ENCODE measurements around the gene ACTR8. TPM values are rescaled to one million over a fixed set of nuclear protein-coding genes. Genes with fewer than 3 reads are reported as not detected.

Gene ACTR8
- total and polyA plus RNA-seq, 2 of the 13 experiments (the other 11 are each of a cell fraction or from before 2014, with no cell fraction given), result 15.5 to 29.0 TPM

DNA sequence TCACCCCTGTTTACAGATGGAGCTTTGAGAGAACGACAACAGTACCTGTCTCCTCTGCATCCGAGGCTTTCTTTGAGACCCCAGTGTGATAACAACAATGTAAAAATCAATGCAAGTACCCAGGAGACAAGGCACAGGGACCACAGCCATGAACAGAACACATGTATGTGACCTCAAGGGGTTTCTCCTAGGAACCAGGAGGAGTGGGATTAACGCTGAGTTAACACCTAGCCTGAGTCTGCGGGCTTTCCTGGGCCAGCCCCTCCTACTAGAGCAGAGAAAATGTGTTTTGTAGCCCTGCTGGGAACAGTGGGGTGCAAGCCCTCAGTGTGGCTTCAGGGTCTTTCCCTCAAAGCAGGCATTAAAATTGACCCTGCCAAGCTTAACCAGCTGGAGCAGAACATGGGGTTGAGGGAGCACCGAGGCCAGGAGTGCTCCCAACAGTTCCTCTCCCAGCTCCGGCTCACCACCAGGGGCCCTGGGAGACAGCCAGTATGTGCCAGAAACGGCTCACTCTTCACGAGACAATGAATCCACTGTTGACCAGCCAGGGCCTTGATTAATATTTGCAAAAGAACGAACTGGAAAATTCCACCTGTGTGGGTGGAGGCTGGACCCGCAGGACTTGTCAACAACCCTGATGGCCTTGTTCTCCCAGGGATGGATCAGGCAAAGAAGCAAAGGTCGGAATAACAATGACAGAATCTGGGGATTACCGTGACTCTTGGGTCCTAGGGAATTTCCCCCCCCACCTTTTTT, 39.3 kb downstream of the ACTR8 start (continued):
- peak; percentile 83 for TF ChIP-seq SOX13 (IDR thresholded peaks at IDR 0.05)
- TF ChIP-seq SOX13 (CRISPR knock-in tag; conservative IDR thresholded peaks at IDR 0.05 in 1 of 2, IDR thresholded peaks at IDR 0.05 in 1 of 2), result peak in 1 of 2 experiments; percentile 92; a peak in 2 of 4 replicates
- no peak for TF ChIP-seq FOXO4 (CRISPR knock-in tag; conservative IDR thresholded peaks at IDR 0.05)
- TF ChIP-seq AGO2 (optimal IDR thresholded peaks at IDR 0.05; ENCODE audit: low read depth, low read length), result no peak
- no peak for TF ChIP-seq RFX5 (IDR thresholded peaks at IDR 0.05; ENCODE audit: low read depth, low read length)
- TF ChIP-seq SMAD1 (CRISPR knock-in tag; IDR thresholded peaks at IDR 0.05; ENCODE audit: borderline replicate concordance, low read depth), result 0 out of 2 replicates have a peak, but pooled peaks have one; percentile 59
- no peak for TF ChIP-seq NR2C2 (CRISPR knock-in tag; IDR thresholded peaks at IDR 0.05; ENCODE audit: borderline replicate concordance)
- TF ChIP-seq, protein P1, sequence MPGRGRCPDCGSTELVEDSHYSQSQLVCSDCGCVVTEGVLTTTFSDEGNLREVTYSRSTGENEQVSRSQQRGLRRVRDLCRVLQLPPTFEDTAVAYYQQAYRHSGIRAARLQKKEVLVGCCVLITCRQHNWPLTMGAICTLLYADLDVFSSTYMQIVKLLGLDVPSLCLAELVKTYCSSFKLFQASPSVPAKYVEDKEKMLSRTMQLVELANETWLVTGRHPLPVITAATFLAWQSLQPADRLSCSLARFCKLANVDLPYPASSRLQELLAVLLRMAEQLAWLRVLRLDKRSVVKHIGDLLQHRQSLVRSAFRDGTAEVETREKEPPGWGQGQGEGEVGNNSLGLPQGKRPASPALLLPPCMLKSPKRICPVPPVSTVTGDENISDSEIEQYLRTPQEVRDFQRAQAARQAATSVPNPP (CRISPR knock-in tag; IDR thresholded peaks at IDR 0.05), result peak; percentile 66; the same call in 1 of the 2 replicates
- no peak for TF ChIP-seq NFE2L1 (CRISPR knock-in tag; IDR thresholded peaks at IDR 0.05; ENCODE audit: borderline replicate concordance)
- TF ChIP-seq, protein P2, sequence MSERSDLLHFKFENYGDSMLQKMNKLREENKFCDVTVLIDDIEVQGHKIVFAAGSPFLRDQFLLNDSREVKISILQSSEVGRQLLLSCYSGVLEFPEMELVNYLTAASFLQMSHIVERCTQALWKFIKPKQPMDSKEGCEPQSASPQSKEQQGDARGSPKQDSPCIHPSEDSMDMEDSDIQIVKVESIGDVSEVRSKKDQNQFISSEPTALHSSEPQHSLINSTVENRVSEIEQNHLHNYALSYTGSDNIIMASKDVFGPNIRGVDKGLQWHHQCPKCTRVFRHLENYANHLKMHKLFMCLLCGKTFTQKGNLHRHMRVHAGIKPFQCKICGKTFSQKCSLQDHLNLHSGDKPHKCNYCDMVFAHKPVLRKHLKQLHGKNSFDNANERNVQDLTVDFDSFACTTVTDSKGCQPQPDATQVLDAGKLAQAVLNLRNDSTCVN (CRISPR knock-in tag; IDR thresholded peaks at IDR 0.05; ENCODE audit: borderline replicate concordance), result no peak; the same call in 1 of the 2 replicates
- TF ChIP-seq ZBTB1 (CRISPR knock-in tag; IDR thresholded peaks at IDR 0.05; ENCODE audit: borderline replicate concordance), result no peak
- TF ChIP-seq HNRNPH1 (optimal IDR thresholded peaks at IDR 0.05; ENCODE audit: low read depth, low read length), result no peak
- TF ChIP-seq KDM6A (CRISPR knock-in tag; IDR thresholded peaks at IDR 0.05; ENCODE audit: low read depth), result peak; percentile 76
- no peak for TF ChIP-seq ZFP36 (IDR thresholded peaks at IDR 0.05; ENCODE audit: borderline replicate concordance, low read depth, low read length, partially characterized antibody)
- TF ChIP-seq TAF15 (IDR thresholded peaks at IDR 0.05; ENCODE audit: low read depth, low read length, poor library complexity, severe bottlenecking), result no peak
- no peak; the same call in 1 of the 2 replicates for TF ChIP-seq ZNF772 (CRISPR knock-in tag; IDR thresholded peaks at IDR 0.05)
- TF ChIP-seq DR1 (CRISPR knock-in tag; IDR thresholded peaks at IDR 0.05), result peak; percentile 46; the same call in 1 of the 2 replicates
- TF ChIP-seq TEAD3 (CRISPR knock-in tag; optimal IDR thresholded peaks at IDR 0.05; ENCODE audit: borderline replicate concordance), result peak; percentile 56
- TF ChIP-seq HNF1B (CRISPR knock-in tag; IDR thresholded peaks at IDR 0.05), result peak; percentile 77
- TF ChIP-seq HINFP (CRISPR knock-in tag; IDR thresholded peaks at IDR 0.05; ENCODE audit: low read depth), result no peak; the same call in 1 of the 2 replicates
- 0 out of 2 replicates have a peak, but pooled peaks have one; percentile 20 for TF ChIP-seq ZNF614 (CRISPR knock-in tag; IDR thresholded peaks at IDR 0.05; ENCODE audit: borderline replicate concordance)
- peak; percentile 44; the same call in 1 of the 2 replicates for TF ChIP-seq SALL2 (CRISPR knock-in tag; IDR thresholded peaks at IDR 0.05)

Data from HepG2 (cell line).